Measurements from ENCODE around the gene ALDH1L2.
"Not testable (repeated sequence)": the region's sequence is repeated elsewhere in the genome, so short reads cannot be mapped to it uniquely, and the experiment has no call there.

ALDH1L2 gene

GRCh38 chr12:104994336-104994735 is 89.9 kb downstream of the ALDH1L2 start:
- no peak overlapping the region for H3K4me3 ChIP-seq (ENCODE audit: low read depth in 1 of 5, low read length in 5 of 5)
- no peaks in the 10 kb centered on the region for H3K9me3 ChIP-seq (ENCODE audit: control insufficient read depth in 5 of 5, low read length in 5 of 5)
- no peaks in the 10 kb centered on the region for H3K27me3 ChIP-seq (ENCODE audit: control insufficient read depth in 5 of 5, insufficient read depth in 4 of 5, low read length in 5 of 5)
- H3K36me3 ChIP-seq (ENCODE audit: control insufficient read depth in 5 of 5, insufficient read depth in 5 of 5, low read length in 5 of 5): peaks cover 44 to 72% (median 56%) of the 10 kb centered on the region in 5 donors
- no peak overlapping the region for H3K9ac ChIP-seq (ENCODE audit: low read length in 5 of 5)
- H3K4me1 ChIP-seq (ENCODE audit: control insufficient read depth in 5 of 5, insufficient read depth in 5 of 5, low read length in 5 of 5): peaks cover 0 to 6% (median 0%) of the 10 kb centered on the region in 5 donors
- H3K27ac ChIP-seq (ENCODE audit: low read depth, low read length): no peak overlapping the region

GRCh38 chr12:104991565-104992128 is 92.6 kb downstream of the ALDH1L2 start:
- Histone ChIP-seq H3K4me3 (ENCODE audit: low read depth in 1 of 5, low read length in 5 of 5) (no peak overlapping the region), H3K27me3 (ENCODE audit: control insufficient read depth in 5 of 5, insufficient read depth in 4 of 5, low read length in 5 of 5) (no peaks in the 10 kb centered on the region), H3K27ac (ENCODE audit: low read depth, low read length) (no peak overlapping the region), H3K4me1 (ENCODE audit: control insufficient read depth in 5 of 5, insufficient read depth in 5 of 5, low read length in 5 of 5) (peaks cover 0 to 19% (median 16%) of the 10 kb centered on the region in 5 donors), H3K9me3 (ENCODE audit: control insufficient read depth in 5 of 5, low read length in 5 of 5) (no peaks in the 10 kb centered on the region), H3K9ac (ENCODE audit: low read length in 5 of 5) (no peak overlapping the region), H3K36me3 (ENCODE audit: control insufficient read depth in 5 of 5, insufficient read depth in 5 of 5, low read length in 5 of 5) (peaks cover 33 to 53% (median 48%) of the 10 kb centered on the region in 5 donors)

- no peak overlapping the region for H3K9ac ChIP-seq (ENCODE audit: low read length in 5 of 5)
- no peaks in the 10 kb centered on the region for H3K27me3 ChIP-seq (ENCODE audit: control insufficient read depth in 5 of 5, insufficient read depth in 4 of 5, low read length in 5 of 5)
- H3K4me3 ChIP-seq (ENCODE audit: low read depth in 1 of 5, low read length in 5 of 5): no peak overlapping the region
- no peak overlapping the region for H3K27ac ChIP-seq (ENCODE audit: low read depth, low read length)
- H3K4me1 ChIP-seq (ENCODE audit: control insufficient read depth in 5 of 5, insufficient read depth in 5 of 5, low read length in 5 of 5): peaks cover 0 to 21% (median 19%) of the 10 kb centered on the region in 5 donors
- H3K36me3 ChIP-seq (ENCODE audit: control insufficient read depth in 5 of 5, insufficient read depth in 5 of 5, low read length in 5 of 5): peaks cover 29 to 50% (median 44%) of the 10 kb centered on the region in 5 donors
- H3K9me3 ChIP-seq (ENCODE audit: control insufficient read depth in 5 of 5, low read length in 5 of 5): no peaks in the 10 kb centered on the region
Observed at GRCh38 chr12:104990950-104991349, 93.3 kb downstream of the ALDH1L2 start.

- H3K9me3 ChIP-seq (ENCODE audit: control insufficient read depth in 5 of 5, low read length in 5 of 5): no peaks in the 10 kb centered on the region
- peaks cover 4 to 23% (median 12%) of the 10 kb centered on the region in 5 donors for H3K36me3 ChIP-seq (ENCODE audit: control insufficient read depth in 5 of 5, insufficient read depth in 5 of 5, low read length in 5 of 5)
- H3K27me3 ChIP-seq (ENCODE audit: control insufficient read depth in 5 of 5, insufficient read depth in 4 of 5, low read length in 5 of 5): no peaks in the 10 kb centered on the region
- H3K9ac ChIP-seq (ENCODE audit: low read length in 5 of 5): peak within 1 kb of the TSS in 4 of 5 donors; percentile 77 to 86 (median 86)
- H3K27ac ChIP-seq (ENCODE audit: low read depth, low read length): peak within 1 kb of the TSS; percentile 73
- H3K4me3 ChIP-seq (ENCODE audit: low read depth in 1 of 5, low read length in 5 of 5): peak within 1 kb of the TSS; percentile 84 to 97 (median 91)
- H3K4me1 ChIP-seq (ENCODE audit: control insufficient read depth in 5 of 5, insufficient read depth in 5 of 5, low read length in 5 of 5): peaks cover 0 to 25% (median 21%) of the 10 kb centered on the region in 5 donors
Observed at GRCh38 chr12:104986022-104986941, 98.0 kb downstream of the ALDH1L2 start, which contains the start of gene NOPCHAP1. TSS of gene NOPCHAP1 (plus strand) at chr12:104986316. CDS start at chr12:104986353, 37 bp downstream.

- H3K27ac ChIP-seq (ENCODE audit: low read depth, low read length): peak overlapping the region; percentile 73
- peak overlapping the region in 3 of 5 donors; percentile 68 to 97 (median 84) for H3K4me3 ChIP-seq (ENCODE audit: low read depth in 1 of 5, low read length in 5 of 5)
- no peaks in the 10 kb centered on the region for H3K27me3 ChIP-seq (ENCODE audit: control insufficient read depth in 5 of 5, insufficient read depth in 4 of 5, low read length in 5 of 5)
- H3K9ac ChIP-seq (ENCODE audit: low read length in 5 of 5): no peak overlapping the region
- peaks cover 0 to 16% (median 5%) of the 10 kb centered on the region in 5 donors for H3K36me3 ChIP-seq (ENCODE audit: control insufficient read depth in 5 of 5, insufficient read depth in 5 of 5, low read length in 5 of 5)
- no peaks in the 10 kb centered on the region for H3K9me3 ChIP-seq (ENCODE audit: control insufficient read depth in 5 of 5, low read length in 5 of 5)
- H3K4me1 ChIP-seq (ENCODE audit: control insufficient read depth in 5 of 5, insufficient read depth in 5 of 5, low read length in 5 of 5): peaks cover 0 to 25% (median 21%) of the 10 kb centered on the region in 5 donors
Observed at GRCh38 chr12:104985206-104985605, 99.1 kb downstream of the ALDH1L2 start.

GRCh38 chr12:104977688-104978087 is 106.6 kb downstream of the ALDH1L2 start:
- not testable (repeated sequence) for H3K27ac ChIP-seq (ENCODE audit: low read depth, low read length); H3K36me3 ChIP-seq (ENCODE audit: control insufficient read depth in 5 of 5, insufficient read depth in 5 of 5, low read length in 5 of 5); H3K9me3 ChIP-seq (ENCODE audit: control insufficient read depth in 5 of 5, low read length in 5 of 5); H3K4me1 ChIP-seq (ENCODE audit: control insufficient read depth in 5 of 5, insufficient read depth in 5 of 5, low read length in 5 of 5); H3K4me3 ChIP-seq (ENCODE audit: low read depth in 1 of 5, low read length in 5 of 5); H3K9ac ChIP-seq (ENCODE audit: low read length in 5 of 5); H3K27me3 ChIP-seq (ENCODE audit: control insufficient read depth in 5 of 5, insufficient read depth in 4 of 5, low read length in 5 of 5)

GRCh38 chr12:104976703-104977102 is 107.6 kb downstream of the ALDH1L2 start:
- H3K27ac ChIP-seq (ENCODE audit: low read depth, low read length): no peak overlapping the region
- H3K36me3 ChIP-seq (ENCODE audit: control insufficient read depth in 5 of 5, insufficient read depth in 5 of 5, low read length in 5 of 5): no peaks in the 10 kb centered on the region
- H3K4me3 ChIP-seq (ENCODE audit: low read depth in 1 of 5, low read length in 5 of 5): no peak overlapping the region
- peaks cover 0 to 9% (median 2%) of the 10 kb centered on the region in 5 donors for H3K4me1 ChIP-seq (ENCODE audit: control insufficient read depth in 5 of 5, insufficient read depth in 5 of 5, low read length in 5 of 5)
- no peak overlapping the region for H3K9ac ChIP-seq (ENCODE audit: low read length in 5 of 5)
- no peaks in the 10 kb centered on the region for H3K9me3 ChIP-seq (ENCODE audit: control insufficient read depth in 5 of 5, low read length in 5 of 5)
- no peaks in the 10 kb centered on the region for H3K27me3 ChIP-seq (ENCODE audit: control insufficient read depth in 5 of 5, insufficient read depth in 4 of 5, low read length in 5 of 5)

- H3K27ac ChIP-seq (ENCODE audit: low read depth, low read length): no peak overlapping the region
- H3K27me3 ChIP-seq (ENCODE audit: control insufficient read depth in 5 of 5, insufficient read depth in 4 of 5, low read length in 5 of 5): no peaks in the 10 kb centered on the region
- no peak overlapping the region for H3K9ac ChIP-seq (ENCODE audit: low read length in 5 of 5)
Observed at GRCh38 chr12:104975587-104976343, 108.5 kb downstream of the ALDH1L2 start.

GRCh38 chr12:104974626-104975290 is 109.5 kb downstream of the ALDH1L2 start:
- Histone ChIP-seq H3K9ac (ENCODE audit: low read length in 5 of 5) (no peak overlapping the region), H3K9me3 (ENCODE audit: control insufficient read depth in 5 of 5, low read length in 5 of 5) (no peaks in the 10 kb centered on the region), H3K4me1 (ENCODE audit: control insufficient read depth in 5 of 5, insufficient read depth in 5 of 5, low read length in 5 of 5) (peaks cover 0 to 9% (median 2%) of the 10 kb centered on the region in 5 donors), H3K36me3 (ENCODE audit: control insufficient read depth in 5 of 5, insufficient read depth in 5 of 5, low read length in 5 of 5) (no peaks in the 10 kb centered on the region), H3K27me3 (ENCODE audit: control insufficient read depth in 5 of 5, insufficient read depth in 4 of 5, low read length in 5 of 5) (no peaks in the 10 kb centered on the region), H3K4me3 (ENCODE audit: low read depth in 1 of 5, low read length in 5 of 5) (no peak overlapping the region), H3K27ac (ENCODE audit: low read depth, low read length) (no peak overlapping the region)

More at GRCh38 chr12:104975587-104976343, 108.5 kb downstream of the ALDH1L2 start:
- Histone ChIP-seq H3K9me3 (ENCODE audit: control insufficient read depth in 5 of 5, low read length in 5 of 5) (no peaks in the 10 kb centered on the region), H3K4me1 (ENCODE audit: control insufficient read depth in 5 of 5, insufficient read depth in 5 of 5, low read length in 5 of 5) (peaks cover 0 to 9% (median 2%) of the 10 kb centered on the region in 5 donors), H3K4me3 (ENCODE audit: low read depth in 1 of 5, low read length in 5 of 5) (no peak overlapping the region), H3K36me3 (ENCODE audit: control insufficient read depth in 5 of 5, insufficient read depth in 5 of 5, low read length in 5 of 5) (no peaks in the 10 kb centered on the region)

Data from subcutaneous abdominal adipose tissue (tissue), 5 donors.